ENCODE measurements around the gene HNRNPA3.
"Not testable (repeated sequence)": the region's sequence is repeated elsewhere in the genome, so short reads cannot be mapped to it uniquely, and the experiment has no call there.

The HNRNPA3 gene

DNA sequence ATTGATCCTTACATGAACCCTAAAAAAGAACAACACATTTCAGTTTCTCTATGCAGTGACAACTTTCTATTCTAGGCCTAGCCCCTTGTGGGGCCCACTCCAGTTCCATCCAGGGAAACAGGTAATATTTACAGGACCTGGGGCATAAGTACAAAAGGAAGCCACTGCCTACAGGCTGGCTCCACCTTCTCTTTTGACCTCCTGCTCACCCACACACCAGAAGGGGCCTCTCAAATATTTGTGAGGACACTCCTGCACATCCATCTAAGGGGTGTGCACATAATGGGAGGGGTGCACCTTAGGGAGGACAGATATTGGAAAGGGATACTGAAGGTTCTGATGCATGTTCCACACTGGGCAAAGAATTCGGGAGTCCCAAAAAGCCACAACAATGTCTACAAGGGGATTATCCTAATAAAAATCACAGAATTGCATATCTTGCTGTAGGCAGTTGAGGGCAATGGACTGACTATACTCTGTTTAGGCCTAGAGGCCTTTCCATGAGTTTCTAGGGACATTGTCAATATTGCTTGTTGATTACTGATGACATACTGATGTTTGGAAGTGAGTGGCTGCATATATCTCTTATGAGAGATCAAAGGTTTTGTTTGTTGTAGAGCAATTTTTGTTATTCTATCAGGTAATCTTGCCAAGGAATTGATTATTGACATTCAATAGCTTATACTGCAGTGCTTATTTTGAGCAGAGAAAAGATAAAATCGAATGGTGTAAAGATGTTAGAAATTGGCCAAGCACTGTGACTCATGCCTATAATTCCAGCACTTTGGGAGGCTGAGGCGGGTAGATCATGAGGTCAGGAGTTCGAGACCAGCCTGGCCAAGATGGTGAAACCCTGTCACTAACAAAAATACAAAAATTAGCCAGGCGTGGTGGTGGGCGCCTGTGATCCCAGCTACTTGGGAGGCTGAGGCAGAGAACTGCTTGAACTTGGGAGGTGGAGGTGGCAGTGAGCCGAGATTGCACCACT is 23.8 kb upstream of the HNRNPA3 start:
- DNase-seq (ENCODE audit: extremely low read depth in 1 of 2, low read depth in 1 of 2) = no peak

DNA sequence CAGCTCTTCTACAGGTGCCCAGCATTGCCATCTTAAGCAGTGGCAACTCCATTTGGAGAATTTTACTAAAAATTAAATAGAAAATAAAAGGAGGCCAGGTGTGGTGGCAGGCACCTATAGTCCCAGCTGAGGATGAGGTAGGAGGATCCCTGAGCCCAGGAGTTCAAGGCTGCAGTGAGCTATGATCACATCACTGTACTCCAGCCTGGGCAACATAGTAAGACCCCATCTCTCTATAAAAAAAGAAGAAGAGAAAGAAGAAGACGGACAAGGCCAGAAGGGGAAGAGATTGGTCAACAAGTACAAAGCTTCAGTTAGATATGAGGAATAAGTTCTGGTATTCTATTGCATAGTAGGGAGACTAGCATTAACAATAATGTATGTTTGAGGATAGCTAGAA is 21.7 kb upstream of the HNRNPA3 start:
- no peak for DNase-seq (ENCODE audit: extremely low read depth in 1 of 2, low read depth in 1 of 2)

DNA sequence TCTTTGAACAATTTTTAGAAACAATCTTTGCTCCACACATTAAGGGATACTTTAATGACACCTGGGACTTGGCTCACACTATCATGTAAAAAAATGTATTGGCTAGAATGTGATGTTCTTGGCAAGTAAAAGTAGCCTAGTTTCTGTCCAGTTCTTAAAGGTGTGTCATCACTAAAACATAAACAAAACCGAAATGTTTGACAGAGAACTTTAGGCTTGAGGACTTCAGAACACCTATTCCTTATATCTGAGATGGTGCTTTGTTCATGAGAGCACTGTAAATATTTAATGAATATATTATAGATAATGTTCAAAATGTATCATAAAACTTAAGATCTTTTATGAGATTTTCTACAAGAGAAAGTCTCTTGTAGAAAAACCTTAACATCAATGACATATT is 19.8 kb upstream of the HNRNPA3 start:
- DNase-seq (ENCODE audit: extremely low read depth in 1 of 2, low read depth in 1 of 2) = no peak

- no peak for DNase-seq (ENCODE audit: extremely low read depth in 1 of 2, low read depth in 1 of 2)
Measured at GRCh38 chr2:177193240-177193639, 19.4 kb upstream of the HNRNPA3 start.

DNA sequence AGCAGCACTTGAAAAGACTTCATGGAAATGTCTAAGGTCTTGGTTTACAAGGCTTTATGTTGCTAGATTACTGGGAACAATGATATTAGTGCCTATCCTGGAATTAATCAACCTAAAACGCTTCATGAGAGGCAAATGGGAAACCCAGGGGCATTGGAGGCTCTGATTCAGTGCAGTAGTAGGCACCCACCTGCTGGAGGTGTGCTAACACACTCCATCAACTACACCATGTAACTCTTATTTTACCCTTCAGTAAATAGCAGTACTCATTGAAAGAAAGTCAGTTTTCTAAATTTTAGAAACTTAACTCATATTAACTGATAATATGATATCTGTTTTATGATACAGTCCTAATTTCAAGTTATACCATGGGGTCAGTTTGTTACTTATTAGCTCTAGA is 17.4 kb upstream of the HNRNPA3 start:
- DNase-seq (ENCODE audit: extremely low read depth in 1 of 2, low read depth in 1 of 2) = no peak

- not testable (repeated sequence) for DNase-seq (ENCODE audit: extremely low read depth in 1 of 2, low read depth in 1 of 2)
Measured at GRCh38 chr2:177200419-177200818, 12.2 kb upstream of the HNRNPA3 start.

DNA sequence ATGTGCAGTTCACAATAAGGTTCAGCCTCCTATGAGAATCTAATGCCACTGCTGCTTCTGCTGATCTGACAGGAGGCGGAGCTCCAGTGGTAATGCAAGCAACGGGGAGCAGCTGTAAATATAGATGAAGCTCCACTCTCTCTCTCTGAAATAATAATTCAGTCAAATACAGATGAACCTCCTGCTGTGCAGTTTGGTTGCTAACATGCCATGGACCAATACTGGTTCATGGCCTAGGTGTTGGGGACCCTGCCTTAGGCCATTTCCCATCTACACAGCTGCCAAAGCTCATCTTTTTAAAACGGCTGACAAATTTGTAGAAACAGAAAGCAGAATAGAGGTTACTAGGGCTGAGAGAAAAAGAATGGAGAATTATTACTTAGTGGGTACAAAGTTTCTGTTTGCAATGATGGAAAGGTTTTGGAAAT is 10.7 kb upstream of the HNRNPA3 start:
- DNase-seq (ENCODE audit: extremely low read depth in 1 of 2, low read depth in 1 of 2) = no peak

DNA sequence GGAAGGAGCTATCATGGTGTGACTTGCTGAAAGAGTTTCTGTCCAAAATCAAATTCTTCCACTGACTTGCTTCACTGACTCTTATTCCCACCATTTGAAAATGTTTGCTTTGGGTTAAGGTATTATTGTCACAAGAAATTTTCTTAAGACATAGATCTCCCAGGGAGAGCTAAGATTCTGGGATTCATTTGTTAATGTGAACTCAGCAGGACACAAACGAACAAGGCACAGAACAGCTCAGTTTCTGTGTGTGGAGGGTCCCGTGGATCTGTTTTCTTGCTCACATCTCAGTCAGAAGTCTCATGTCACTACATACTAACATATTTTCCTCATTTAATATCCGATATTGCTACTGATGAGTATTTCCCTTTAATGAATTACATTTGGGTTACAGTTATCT is 8.2 kb upstream of the HNRNPA3 start:
- no peak for DNase-seq (ENCODE audit: extremely low read depth in 1 of 2, low read depth in 1 of 2)

- no peak for DNase-seq (ENCODE audit: extremely low read depth in 1 of 2, low read depth in 1 of 2)
Measured at GRCh38 chr2:177207101-177207500, 5.5 kb upstream of the HNRNPA3 start.

DNA sequence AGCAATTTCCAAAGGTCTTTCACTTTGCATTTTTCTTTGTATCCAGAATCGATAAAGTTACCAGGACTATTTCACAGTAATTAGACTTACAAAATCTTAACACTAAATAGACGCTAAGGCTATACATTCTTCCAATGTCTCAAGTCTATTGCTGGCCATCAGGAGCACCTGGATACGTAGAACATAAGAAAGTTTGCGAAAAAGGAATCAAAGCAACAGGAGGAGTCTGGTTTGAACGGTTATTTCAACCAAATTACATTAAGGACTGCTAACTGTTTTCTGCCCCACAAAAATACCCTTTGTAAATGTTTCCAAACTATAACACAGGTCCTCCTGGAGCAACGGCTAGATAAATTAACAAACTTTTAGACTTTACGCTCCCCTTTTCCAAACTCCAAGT is 1.4 kb upstream of the HNRNPA3 start:
- DNase-seq (ENCODE audit: extremely low read depth in 1 of 2, low read depth in 1 of 2) = no peak

DNA sequence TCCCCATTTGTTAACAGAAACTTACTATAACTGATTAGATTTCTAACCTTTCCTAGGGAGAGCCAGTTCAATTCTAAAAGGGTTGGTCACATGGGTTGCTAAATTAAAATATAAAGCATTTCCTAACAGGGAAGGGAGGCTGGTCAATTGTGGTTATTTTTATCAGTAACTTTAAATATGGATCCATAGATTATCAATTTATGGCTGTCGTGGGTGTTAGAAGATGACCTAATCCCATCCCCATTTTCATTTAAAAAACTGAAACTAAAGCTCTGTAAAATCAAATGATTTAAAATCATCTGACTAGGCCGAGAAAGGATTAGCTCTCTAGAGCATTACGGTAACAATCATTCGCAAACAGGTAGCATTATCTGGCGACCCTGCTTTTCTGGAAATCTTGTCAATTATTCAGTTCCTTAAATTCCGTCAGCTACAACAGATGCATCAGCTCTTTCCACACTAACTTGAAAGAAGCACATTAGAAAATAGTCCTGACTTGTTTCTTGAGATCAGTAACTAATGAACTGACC is 953 bp upstream of the HNRNPA3 start:
- no peak for DNase-seq (ENCODE audit: extremely low read depth in 1 of 2, low read depth in 1 of 2)

- peak; percentile 84 to 88 for DNase-seq (ENCODE audit: extremely low read depth in 1 of 2, low read depth in 1 of 2)
Measured at GRCh38 chr2:177212891-177213856, 580 bp downstream of the HNRNPA3 start.

DNA sequence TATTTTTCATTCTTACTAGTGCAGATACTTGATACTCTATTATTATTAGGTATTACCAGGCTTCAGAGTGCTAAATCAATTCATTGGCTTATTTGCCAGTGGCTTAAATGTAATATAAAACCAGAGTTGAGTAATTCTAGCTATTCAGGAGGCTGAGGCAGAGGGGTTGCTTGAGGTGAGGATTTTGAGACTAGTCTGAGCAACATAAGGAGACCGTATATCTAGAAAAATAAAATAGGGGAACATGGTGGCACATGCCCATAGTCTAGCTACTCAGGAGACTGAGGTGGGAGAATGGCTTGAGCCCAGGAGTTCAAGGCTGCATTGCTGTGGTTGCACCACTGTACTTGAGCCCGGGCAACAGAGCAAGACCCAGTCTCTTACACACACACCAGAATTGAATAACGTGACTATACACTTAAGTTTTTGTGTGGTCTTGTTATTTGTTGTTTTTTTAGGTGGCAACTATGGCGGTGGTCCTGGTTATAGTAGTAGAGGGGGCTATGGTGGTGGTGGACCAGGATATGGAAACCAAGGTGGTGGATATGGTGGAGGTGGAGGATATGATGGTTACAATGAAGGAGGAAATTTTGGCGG is 4.8 kb downstream of the HNRNPA3 start:
- no peak for DNase-seq (ENCODE audit: extremely low read depth in 1 of 2, low read depth in 1 of 2)

DNA sequence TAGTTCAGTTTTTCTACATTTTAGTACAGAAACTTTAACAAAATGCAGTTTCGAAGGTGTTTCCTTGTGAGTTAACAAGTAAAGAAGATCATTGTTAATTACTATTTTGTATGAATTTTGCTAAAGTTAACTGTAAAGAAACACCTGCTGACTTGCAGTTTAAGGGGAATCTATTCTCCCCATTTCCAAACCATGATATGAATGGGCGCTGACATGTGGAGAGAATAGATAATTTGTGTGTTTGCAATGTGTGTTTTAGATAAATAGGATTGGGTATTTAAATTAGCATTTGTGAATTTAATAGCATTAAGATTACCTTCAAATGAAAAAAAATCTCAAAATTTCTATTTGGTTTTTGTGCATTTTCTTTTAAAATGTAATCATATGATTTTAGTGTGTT is 7.2 kb downstream of the HNRNPA3 start:
- not testable (repeated sequence) for DNase-seq (ENCODE audit: extremely low read depth in 1 of 2, low read depth in 1 of 2)

GRCh38 chr2:177221534-177221933 is 8.9 kb downstream of the HNRNPA3 start:
- DNase-seq (ENCODE audit: extremely low read depth in 1 of 2, low read depth in 1 of 2) = no peak

DNA sequence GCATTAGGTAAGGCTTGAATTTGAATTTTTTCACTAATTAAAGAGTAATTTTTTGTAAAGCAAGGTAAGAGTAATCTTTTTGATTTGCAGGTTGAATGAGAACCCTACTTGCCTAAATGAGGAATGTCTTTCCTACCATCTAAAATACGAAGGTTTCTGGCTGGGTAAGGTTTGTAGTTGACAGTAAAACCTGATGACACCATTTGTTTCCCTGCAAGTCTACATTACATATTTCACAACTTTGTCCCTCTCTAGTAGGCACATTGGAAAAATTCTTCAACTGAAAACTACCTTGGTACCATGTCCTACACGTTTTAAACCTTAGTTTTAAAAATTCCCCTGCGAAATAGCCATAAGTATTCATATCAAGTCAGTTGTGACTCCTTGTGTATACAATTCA is 9.4 kb downstream of the HNRNPA3 start:
- no peak for DNase-seq (ENCODE audit: extremely low read depth in 1 of 2, low read depth in 1 of 2)

DNA sequence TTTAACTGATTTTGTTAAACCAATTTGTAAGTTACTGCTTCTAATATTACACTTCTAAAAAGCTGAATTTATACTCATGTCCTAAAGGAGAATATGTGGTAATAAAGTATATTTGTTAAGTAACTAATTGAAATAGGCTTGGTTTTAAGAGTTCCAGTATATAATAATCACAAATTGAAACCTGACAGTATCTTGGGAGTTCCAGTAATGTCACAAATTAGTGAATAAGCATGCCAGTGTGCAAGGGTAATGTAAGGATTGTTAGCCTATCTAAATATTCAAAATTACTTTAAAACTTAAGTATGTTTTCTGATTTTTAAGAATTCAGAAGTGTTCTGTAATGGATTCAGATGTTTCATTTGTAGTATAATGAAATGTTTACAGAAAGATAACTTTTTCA is 10.8 kb downstream of the HNRNPA3 start:
- not testable (repeated sequence) for DNase-seq (ENCODE audit: extremely low read depth in 1 of 2, low read depth in 1 of 2)

DNA sequence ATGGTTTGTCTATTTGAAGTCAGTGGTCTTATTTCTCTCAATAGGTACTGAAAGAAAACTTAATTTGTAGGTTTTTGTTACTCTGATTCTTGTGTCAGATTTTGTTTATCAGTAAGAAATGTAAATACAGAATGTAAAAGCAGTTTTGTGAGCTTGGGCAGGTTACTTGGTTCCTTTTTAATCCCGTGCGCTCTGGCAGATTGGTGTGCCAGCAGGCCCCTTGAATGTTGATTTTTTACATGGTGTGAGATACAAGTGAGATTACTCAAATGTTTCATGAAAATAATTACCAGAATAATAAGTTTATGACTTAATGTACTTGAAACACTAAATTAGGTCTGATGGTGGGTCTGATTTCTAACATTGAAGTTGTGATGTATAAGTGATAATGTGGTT is 13.4 kb downstream of the HNRNPA3 start:
- DNase-seq (ENCODE audit: extremely low read depth in 1 of 2, low read depth in 1 of 2) = no peak

- no peak for DNase-seq (ENCODE audit: extremely low read depth in 1 of 2, low read depth in 1 of 2)
Measured at GRCh38 chr2:177229442-177230242, 17.0 kb downstream of the HNRNPA3 start.

DNA sequence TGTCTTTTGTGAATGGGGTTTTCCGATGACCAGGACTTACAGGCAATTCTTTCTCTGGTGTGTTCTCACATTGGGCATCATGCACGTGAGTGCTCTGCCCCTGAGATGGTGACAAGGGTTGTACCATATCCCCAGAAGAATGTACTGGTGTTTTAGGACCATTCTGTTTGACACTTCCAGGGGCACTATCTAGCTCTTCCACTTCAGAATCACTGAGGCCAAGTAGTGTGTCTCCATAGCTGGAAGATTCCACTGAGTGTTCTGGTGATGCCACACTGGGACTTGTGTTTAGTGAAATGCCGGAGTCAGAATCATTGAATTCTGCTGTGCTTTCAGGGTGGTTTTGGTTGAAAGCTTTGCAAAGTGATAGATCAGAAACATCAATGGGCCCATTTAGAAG is 18.7 kb downstream of the HNRNPA3 start:
- DNase-seq (ENCODE audit: extremely low read depth in 1 of 2, low read depth in 1 of 2) = no peak
